Brain pericyte (primary cell): ENCODE data around the gene DOCK8.
"Not testable (repeated sequence)": the region's sequence is repeated elsewhere in the genome, so short reads cannot be mapped to it uniquely, and the experiment has no call there.

ENCODE experiments used
- DNase-seq: peaks from one replicate; pipeline ENCODE4 v3.0.0-alpha.2; 2012; ENCODE audit warnings: low read depth, low spot score

The DOCK8 gene

GRCh38 chr9:224582-225520 lies 10.2 kb downstream of the DOCK8 start:
- no peak for DNase-seq

GRCh38 chr9:227860-228259 lies 13.2 kb downstream of the DOCK8 start:
- DNase-seq: no peak

- no peak for DNase-seq
These were observed 14.4 kb downstream of the DOCK8 start for GRCh38 chr9:228929-229695.

GRCh38 chr9:231625-232024 lies 17.0 kb downstream of the DOCK8 start:
- not testable (repeated sequence) for DNase-seq

GRCh38 chr9:233708-234107 lies 19.0 kb downstream of the DOCK8 start:
- DNase-seq: not testable (repeated sequence)

- no peak for DNase-seq
These were observed 22.6 kb downstream of the DOCK8 start for GRCh38 chr9:237141-237857.

- DNase-seq: no peak
These were observed 23.2 kb downstream of the DOCK8 start for GRCh38 chr9:237858-238345.

- DNase-seq: no peak
These were observed 27.9 kb downstream of the DOCK8 start for GRCh38 chr9:242461-243080.

- no peak for DNase-seq
These were observed 33.8 kb downstream of the DOCK8 start for GRCh38 chr9:248278-248961.

- no peak for DNase-seq
These were observed 34.4 kb downstream of the DOCK8 start for GRCh38 chr9:249025-249424.

GRCh38 chr9:250039-250438 lies 35.4 kb downstream of the DOCK8 start:
- DNase-seq: no peak

GRCh38 chr9:250625-251024 lies 36.0 kb downstream of the DOCK8 start:
- no peak for DNase-seq

GRCh38 chr9:251398-251797 lies 36.7 kb downstream of the DOCK8 start:
- DNase-seq: no peak

GRCh38 chr9:253539-253938 lies 38.9 kb downstream of the DOCK8 start:
- no peak for DNase-seq

- DNase-seq: no peak
These were observed 39.9 kb downstream of the DOCK8 start for GRCh38 chr9:254516-254915.

GRCh38 chr9:257957-258356 lies 43.3 kb downstream of the DOCK8 start:
- DNase-seq: no peak

- no peak for DNase-seq
These were observed 45.0 kb downstream of the DOCK8 start for GRCh38 chr9:259405-260404.

- no peak for DNase-seq
These were observed 49.6 kb downstream of the DOCK8 start for GRCh38 chr9:264231-264630.

GRCh38 chr9:265209-265870 lies 50.7 kb downstream of the DOCK8 start:
- DNase-seq: no peak
